HEK293 (cell line): Measurements from ENCODE around the gene C11orf58.

ENCODE experiments used
- CTCF ChIA-PET: fragments of 350-600 bp; formaldehyde crosslinking; extraction: SDS; loops from one replicate; lab custom pipeline; 2021; ENCODE audit warnings: antibody characterized with exemption; lab: Yijun Ruan, JAX
- POLR2A ChIA-PET: fragments of 300-600 bp; formaldehyde crosslinking; extraction: SDS; loops from one replicate; lab custom pipeline; 2020; ENCODE audit warnings: antibody characterized with exemption, inconsistent platforms; lab: Yijun Ruan, JAX
- H3K27ac ChIP-seq: fragments of 200-500 bp; sonication (Bioruptor generic); 2 replicates; pipeline ENCODE4 v1.5.1; 2014; ENCODE audit warnings: low read depth, low read length, control low read depth, inconsistent platforms; ENCODE audit errors: extremely low read depth
- H3K36me3 ChIP-seq, 2 experiments: fragments of 200-500 bp in 1 of 2; sonication (Bioruptor generic) in 1 of 2; 1 replicate in 1 of 2; 2 replicates in 1 of 2; pipeline ENCODE4 v1.5.1; 2014 to 2017; ENCODE audit warnings: inconsistent platforms in 2 of 2, low read length in 2 of 2; ENCODE audit not compliant: control insufficient read depth in 2 of 2, insufficient read depth in 1 of 2
- H3K4me1 ChIP-seq: fragments of 200-500 bp; sonication (Bioruptor generic); 2 replicates; pipeline ENCODE4 v1.5.1; 2014; ENCODE audit warnings: mild to moderate bottlenecking, low read length, inconsistent platforms; ENCODE audit not compliant: control insufficient read depth, insufficient read depth
- H3K4me3 ChIP-seq: 2 replicates; pipeline ENCODE4 v1.5.1; 2011; ENCODE audit warnings: low read depth, mild to moderate bottlenecking, control low read depth, low read length, moderate library complexity
- H3K9me3 ChIP-seq: fragments of 200-500 bp; sonication (Bioruptor generic); 2 replicates; pipeline ENCODE4 v1.5.1; 2014; ENCODE audit warnings: low read depth, low read length, inconsistent platforms; ENCODE audit not compliant: control insufficient read depth, insufficient read depth
- KLF10 ChIP-seq: fragments of 450-650 bp; IDR thresholded peaks from 2 replicates; pipeline ENCODE4 v1.5.1; 2018; ENCODE audit warnings: missing biosample characterization, mild to moderate bottlenecking, missing genetic modification characterization
- OVOL3 ChIP-seq: fragments of 450-650 bp; formaldehyde crosslinking; IDR thresholded peaks from 2 replicates; pipeline ENCODE4 v1.5.1; 2016; ENCODE audit warnings: missing biosample characterization, missing genetic modification characterization
- PRDM2 ChIP-seq: fragments of 450-650 bp; formaldehyde crosslinking; IDR thresholded peaks from 2 replicates; pipeline ENCODE4 v1.5.1; 2016; ENCODE audit warnings: missing biosample characterization, missing genetic modification characterization, borderline replicate concordance
- SP3 ChIP-seq: fragments of 450-650 bp; formaldehyde crosslinking; IDR thresholded peaks from 2 replicates; pipeline ENCODE4 v1.5.1; 2016; ENCODE audit warnings: missing biosample characterization, missing genetic modification characterization
- SP7 ChIP-seq: fragments of 450-650 bp; formaldehyde crosslinking; IDR thresholded peaks from 2 replicates; pipeline ENCODE4 v1.5.1; 2016; ENCODE audit warnings: missing biosample characterization, missing genetic modification characterization
- WT1 ChIP-seq: fragments of 450-650 bp; formaldehyde crosslinking; IDR thresholded peaks from 2 replicates; pipeline ENCODE4 v1.5.1; 2016; ENCODE audit warnings: missing biosample characterization, missing genetic modification characterization
- ZBTB1 ChIP-seq: fragments of 450-650 bp; formaldehyde crosslinking; IDR thresholded peaks from 2 replicates; pipeline ENCODE4 v1.5.1; 2016; ENCODE audit warnings: missing biosample characterization, missing genetic modification characterization
- ZFHX2 ChIP-seq: fragments of 450-650 bp; formaldehyde crosslinking; conservative IDR thresholded peaks from 2 replicates; pipeline ENCODE4 v1.5.1; 2016; ENCODE audit warnings: missing biosample characterization, missing genetic modification characterization
- ZNF148 ChIP-seq: fragments of 450-650 bp; formaldehyde crosslinking; IDR thresholded peaks from 2 replicates; pipeline ENCODE4 v1.5.0; 2017; ENCODE audit warnings: missing biosample characterization, missing genetic modification characterization, borderline replicate concordance
- ZNF214 ChIP-seq: fragments of 450-650 bp; formaldehyde crosslinking; IDR thresholded peaks from 2 replicates; pipeline ENCODE4 v1.5.1; 2017; ENCODE audit warnings: missing biosample characterization, mild to moderate bottlenecking, missing genetic modification characterization, borderline replicate concordance
- ZNF280D ChIP-seq: fragments of 450-650 bp; formaldehyde crosslinking; IDR thresholded peaks from 2 replicates; pipeline ENCODE4 v1.5.1; 2016; ENCODE audit warnings: missing biosample characterization, missing genetic modification characterization
- ZNF292 ChIP-seq: fragments of 450-650 bp; formaldehyde crosslinking; IDR thresholded peaks from 2 replicates; pipeline ENCODE4 v1.5.1; 2016; ENCODE audit warnings: low read depth, missing biosample characterization, missing genetic modification characterization, borderline replicate concordance
- ZNF335 ChIP-seq: fragments of 450-650 bp; formaldehyde crosslinking; conservative IDR thresholded peaks from 2 replicates; pipeline ENCODE4 v1.5.1; 2016; ENCODE audit warnings: missing biosample characterization, missing genetic modification characterization
- ZNF362 ChIP-seq: fragments of 450-650 bp; formaldehyde crosslinking; IDR thresholded peaks from 2 replicates; pipeline ENCODE4 v1.5.1; 2016; ENCODE audit warnings: missing biosample characterization, missing genetic modification characterization
- ZNF394 ChIP-seq: fragments of 450-650 bp; formaldehyde crosslinking; IDR thresholded peaks from 2 replicates; pipeline ENCODE4 v1.5.1; 2016; ENCODE audit warnings: missing biosample characterization, missing genetic modification characterization, mild to moderate bottlenecking, moderate library complexity, borderline replicate concordance
- ZNF404 ChIP-seq: fragments of 450-650 bp; formaldehyde crosslinking; IDR thresholded peaks from 2 replicates; pipeline ENCODE4 v1.5.1; 2017; ENCODE audit warnings: missing biosample characterization, missing genetic modification characterization
- ZNF664 ChIP-seq: fragments of 450-650 bp; formaldehyde crosslinking; IDR thresholded peaks from 2 replicates; pipeline ENCODE4 v1.5.1; 2016; ENCODE audit warnings: missing biosample characterization, missing genetic modification characterization
- ZNF677 ChIP-seq: fragments of 450-650 bp; IDR thresholded peaks from 2 replicates; pipeline ENCODE4 v1.5.0; 2018; ENCODE audit warnings: missing biosample characterization, mild to moderate bottlenecking, missing genetic modification characterization, moderate library complexity
- ZNF837 ChIP-seq: fragments of 450-650 bp; formaldehyde crosslinking; IDR thresholded peaks from 2 replicates; pipeline ENCODE4 v1.5.1; 2016; ENCODE audit warnings: missing biosample characterization, missing genetic modification characterization

The C11orf58 gene

GRCh38 chr11:16774936-16775613 lies 36.6 kb downstream of the C11orf58 start:
- H3K4me1 ChIP-seq: no peaks in the 10 kb centered on the region
- ChIA-PET CTCF (interaction anchor here (4.7 kb wide), 1 partner anchor 11 kb away, joined by 32 read pairs; no protein-coding TSS in a partner anchor), POLR2A (no interaction called here)
- no peaks in the 10 kb centered on the region for H3K9me3 ChIP-seq
- H3K27ac ChIP-seq: no peak overlapping the region
- no peak overlapping the region for H3K4me3 ChIP-seq
- TF ChIP-seq ZNF292 (tag by site-specific recombination) (no peak), OVOL3 (tag by site-specific recombination) (no peak), ZFHX2 (tag by site-specific recombination) (no peak), ZNF394 (tag by site-specific recombination) (no peak), PRDM2 (tag by site-specific recombination) (no peak), ZNF837 (tag by site-specific recombination) (no peak), ZNF335 (tag by site-specific recombination) (no peak), ZNF280D (tag by site-specific recombination) (no peak), ZNF148 (tag by site-specific recombination) (no peak), WT1 (tag by site-specific recombination) (no peak), ZNF362 (tag by site-specific recombination) (no peak), KLF10 (tag by site-specific recombination) (no peak), ZNF664 (no peak), ZNF404 (no peak), SP3 (tag by site-specific recombination) (no peak), ZNF677 (no peak), SP7 (tag by site-specific recombination) (no peak), ZNF214 (tag by site-specific recombination) (no peak), ZBTB1 (tag by site-specific recombination) (no peak)
- TF ChIP-seq, all 188 proteins: peak for 0
- H3K36me3 ChIP-seq: no peaks in the 10 kb centered on the region
